ENCODE results near the gene RAB43.

The RAB43 gene

GRCh38 chr3:129063091-129063640, 58.4 kb downstream of the RAB43 start:
- no peak for TF ChIP-seq SPI1 (IDR thresholded peaks at IDR 0.05; ENCODE audit: borderline replicate concordance, low read depth)
- no peak for TF ChIP-seq CTCF (IDR thresholded peaks at IDR 0.05; ENCODE audit: insufficient read depth, low read length)
- no peak for TF ChIP-seq GABPA (IDR thresholded peaks at IDR 0.05; ENCODE audit: low read depth)
- TF ChIP-seq, protein P1, sequence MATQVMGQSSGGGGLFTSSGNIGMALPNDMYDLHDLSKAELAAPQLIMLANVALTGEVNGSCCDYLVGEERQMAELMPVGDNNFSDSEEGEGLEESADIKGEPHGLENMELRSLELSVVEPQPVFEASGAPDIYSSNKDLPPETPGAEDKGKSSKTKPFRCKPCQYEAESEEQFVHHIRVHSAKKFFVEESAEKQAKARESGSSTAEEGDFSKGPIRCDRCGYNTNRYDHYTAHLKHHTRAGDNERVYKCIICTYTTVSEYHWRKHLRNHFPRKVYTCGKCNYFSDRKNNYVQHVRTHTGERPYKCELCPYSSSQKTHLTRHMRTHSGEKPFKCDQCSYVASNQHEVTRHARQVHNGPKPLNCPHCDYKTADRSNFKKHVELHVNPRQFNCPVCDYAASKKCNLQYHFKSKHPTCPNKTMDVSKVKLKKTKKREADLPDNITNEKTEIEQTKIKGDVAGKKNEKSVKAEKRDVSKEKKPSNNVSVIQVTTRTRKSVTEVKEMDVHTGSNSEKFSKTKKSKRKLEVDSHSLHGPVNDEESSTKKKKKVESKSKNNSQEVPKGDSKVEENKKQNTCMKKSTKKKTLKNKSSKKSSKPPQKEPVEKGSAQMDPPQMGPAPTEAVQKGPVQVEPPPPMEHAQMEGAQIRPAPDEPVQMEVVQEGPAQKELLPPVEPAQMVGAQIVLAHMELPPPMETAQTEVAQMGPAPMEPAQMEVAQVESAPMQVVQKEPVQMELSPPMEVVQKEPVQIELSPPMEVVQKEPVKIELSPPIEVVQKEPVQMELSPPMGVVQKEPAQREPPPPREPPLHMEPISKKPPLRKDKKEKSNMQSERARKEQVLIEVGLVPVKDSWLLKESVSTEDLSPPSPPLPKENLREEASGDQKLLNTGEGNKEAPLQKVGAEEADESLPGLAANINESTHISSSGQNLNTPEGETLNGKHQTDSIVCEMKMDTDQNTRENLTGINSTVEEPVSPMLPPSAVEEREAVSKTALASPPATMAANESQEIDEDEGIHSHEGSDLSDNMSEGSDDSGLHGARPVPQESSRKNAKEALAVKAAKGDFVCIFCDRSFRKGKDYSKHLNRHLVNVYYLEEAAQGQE (IDR thresholded peaks at IDR 0.05; ENCODE audit: insufficient replicate concordance, low read depth) = no peak
- no peak for TF ChIP-seq POLR2AphosphoS5 (IDR thresholded peaks at IDR 0.05; ENCODE audit: low read depth)
- H3K27ac ChIP-seq (replicated peaks) = no peak overlapping the region
- no peaks in the 10 kb centered on the region for H3K27me3 ChIP-seq (ENCODE audit: insufficient read depth, poor library complexity, severe bottlenecking)
- no peak overlapping the region for H3K4me3 ChIP-seq (replicated peaks; ENCODE audit: insufficient read depth, low read length)
- DNase-seq (ENCODE audit: low read depth in 1 of 2, low spot score in 1 of 2) = no peak

DNA sequence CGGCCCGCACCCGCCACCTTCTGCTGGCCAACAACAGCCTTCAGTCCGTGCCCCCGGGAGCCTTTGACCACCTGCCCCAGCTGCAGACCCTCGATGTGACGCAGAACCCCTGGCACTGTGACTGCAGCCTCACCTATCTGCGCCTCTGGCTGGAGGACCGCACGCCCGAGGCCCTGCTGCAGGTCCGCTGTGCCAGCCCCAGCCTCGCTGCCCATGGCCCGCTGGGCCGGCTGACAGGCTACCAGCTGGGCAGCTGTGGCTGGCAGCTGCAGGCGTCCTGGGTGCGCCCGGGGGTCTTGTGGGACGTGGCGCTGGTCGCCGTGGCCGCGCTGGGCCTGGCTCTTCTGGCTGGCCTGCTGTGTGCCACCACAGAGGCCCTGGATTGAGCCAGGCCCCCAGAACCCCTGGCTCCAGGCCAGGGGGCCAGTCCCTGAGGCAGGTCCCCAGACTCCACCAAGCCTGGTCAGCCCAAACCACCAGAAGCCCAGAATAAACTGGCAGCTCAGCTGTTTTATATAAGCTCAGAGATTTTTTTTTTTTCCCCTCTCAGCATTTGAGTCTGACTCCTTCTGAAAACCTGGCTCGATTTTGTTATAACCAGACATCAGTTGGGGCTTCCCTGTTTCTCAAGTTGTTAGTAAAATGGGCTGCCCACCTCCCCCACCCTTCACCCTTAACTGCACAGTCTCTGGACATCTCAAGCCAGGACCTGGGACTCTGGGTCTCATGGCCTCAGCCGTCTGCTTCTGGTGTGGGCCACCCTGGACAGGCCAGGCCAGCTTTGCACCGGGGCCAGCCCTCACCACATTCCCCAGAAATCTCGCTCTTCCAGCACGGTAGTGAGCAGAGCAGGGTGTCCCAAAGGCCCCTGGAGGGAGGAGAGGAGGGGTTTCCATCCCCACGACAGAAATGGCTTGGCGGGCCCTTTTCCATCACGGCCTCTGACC, 59.4 kb downstream of the RAB43 start:
- Histone ChIP-seq H3K27me3 (ENCODE audit: insufficient read depth, poor library complexity, severe bottlenecking) (no peaks in the 10 kb centered on the region), H3K4me3 (replicated peaks; ENCODE audit: insufficient read depth, low read length) (no peak overlapping the region), H3K27ac (replicated peaks) (no peak overlapping the region)
- TF ChIP-seq SPI1 (IDR thresholded peaks at IDR 0.05; ENCODE audit: borderline replicate concordance, low read depth) = no peak
- TF ChIP-seq GABPA (IDR thresholded peaks at IDR 0.05; ENCODE audit: low read depth) = no peak
- TF ChIP-seq POLR2AphosphoS5 (IDR thresholded peaks at IDR 0.05; ENCODE audit: low read depth) = no peak
- TF ChIP-seq, protein P1 (IDR thresholded peaks at IDR 0.05; ENCODE audit: insufficient replicate concordance, low read depth) = no peak
- TF ChIP-seq CTCF (IDR thresholded peaks at IDR 0.05; ENCODE audit: insufficient read depth, low read length) = no peak
- DNase-seq (ENCODE audit: low read depth in 1 of 2, low spot score in 1 of 2) = no peak

GRCh38 chr3:129061023-129061887, 60.3 kb downstream of the RAB43 start:
- no peak overlapping the region for H3K4me3 ChIP-seq (replicated peaks; ENCODE audit: insufficient read depth, low read length)
- TF ChIP-seq GABPA (IDR thresholded peaks at IDR 0.05; ENCODE audit: low read depth) = no peak
- TF ChIP-seq SPI1 (IDR thresholded peaks at IDR 0.05; ENCODE audit: borderline replicate concordance, low read depth) = no peak
- no peak for TF ChIP-seq CTCF (IDR thresholded peaks at IDR 0.05; ENCODE audit: insufficient read depth, low read length)
- TF ChIP-seq, protein P1 (IDR thresholded peaks at IDR 0.05; ENCODE audit: insufficient replicate concordance, low read depth) = no peak
- TF ChIP-seq POLR2AphosphoS5 (IDR thresholded peaks at IDR 0.05; ENCODE audit: low read depth) = no peak

More at GRCh38 chr3:129061023-129061887, 60.3 kb downstream of the RAB43 start:
- no peak overlapping the region for H3K27ac ChIP-seq (replicated peaks)
- H3K27me3 ChIP-seq (ENCODE audit: insufficient read depth, poor library complexity, severe bottlenecking) = no peaks in the 10 kb centered on the region
- no peak for DNase-seq (ENCODE audit: low read depth in 1 of 2, low spot score in 1 of 2)
